Naive thymus-derived CD8-positive, alpha-beta T cell (primary cell): ENCODE measurements around the gene LTBP3. TPM values are rescaled to one million over a fixed set of nuclear protein-coding genes. Genes with fewer than 3 reads are reported as not detected.

Experiments
- ATAC-seq, 2 donors: fragments of 150-1000 bp; cut with Tn5 transposase in 1 of 2; sonication (Bioruptor Pico), chemical (Tn5 transposase) in 1 of 2; 1 replicate in 1 of 2; 2 replicates in 1 of 2; pipeline ENCODE4 v1.10.0; 2021; ENCODE audit warnings: mild to moderate bottlenecking in 2 of 2, moderate library complexity in 2 of 2
- POLR2A ChIA-PET: fragments of 350-600 bp; sonication (Branson Sonifier 250); formaldehyde crosslinking; loops from one replicate; lab custom pipeline; 2021; ENCODE audit warnings: antibody characterized with exemption; lab: Charles Lee
- DNase-seq, 10 donors: peaks; one replicate each; pipeline versions ENCODE4 v3.0.0 to v3.0.0-alpha.2; 2020 to 2022
- H3K27ac Mint-ChIP-seq, 10 donors: one replicate each; pipeline ENCODE4 v1.8.0; 2020 to 2022; ENCODE audit warnings: mild to moderate bottlenecking in 10 of 10, mixed read lengths in 10 of 10, moderate library complexity in 4 of 10, inconsistent platforms in 1 of 10
- H3K27me3 Mint-ChIP-seq, 5 donors: one replicate each; pipeline ENCODE4 v1.8.0; 2021 to 2022; ENCODE audit warnings: mixed read lengths in 5 of 5
- H3K36me3 Mint-ChIP-seq, 3 donors: one replicate each; pipeline ENCODE4 v1.8.0; 2020 to 2022; ENCODE audit warnings: mixed read lengths in 3 of 3, mild to moderate bottlenecking in 2 of 3, inconsistent platforms in 1 of 3
- H3K4me1 Mint-ChIP-seq, 4 donors: one replicate each; pipeline ENCODE4 v1.8.0; 2021 to 2022; ENCODE audit warnings: mixed read lengths in 4 of 4
- H3K4me3 Mint-ChIP-seq, 10 donors: one replicate each; pipeline ENCODE4 v1.8.0; 2020 to 2022; ENCODE audit warnings: mild to moderate bottlenecking in 10 of 10, mixed read lengths in 10 of 10, moderate library complexity in 6 of 10, inconsistent platforms in 1 of 10
- H3K9me3 Mint-ChIP-seq, 9 donors: one replicate each; pipeline ENCODE4 v1.8.0; 2020 to 2022; ENCODE audit warnings: mixed read lengths in 9 of 9, mild to moderate bottlenecking in 3 of 9, inconsistent platforms in 1 of 9, moderate library complexity in 1 of 9
- polyA plus RNA-seq, 3 donors: library from polyadenylated mRNA; unstranded; fragments of 300-500 nt; fragmentation: Illumina TruSeq; gene quantifications; one replicate each; pipeline ENCODE4 v1.2.3, GENCODE V29; 2021
- total RNA-seq, 8 experiments: library from RNA in 2 of 8; stranded (reverse) in 2 of 8; gene quantifications; one replicate each; pipeline ENCODE4 v1.2.3 and lab custom pipeline; 2021 to 2026

LTBP3 gene
- total and polyA plus RNA-seq, 5 experiments from 2014 or later = 7.3 to 261 (median 35.0) TPM

- no peaks in the 10 kb centered on the region for H3K27me3 Mint-ChIP-seq
- peaks cover 26 to 67% (median 54%) of the 10 kb centered on the region in 4 donors for H3K4me1 Mint-ChIP-seq
- no peaks in the 10 kb centered on the region for H3K9me3 Mint-ChIP-seq
- no peak for DNase-seq
- peak overlapping the region; percentile 81 to 99 (median 86) for H3K4me3 Mint-ChIP-seq
- peak overlapping the region; percentile 59 to 93 (median 84) for H3K27ac Mint-ChIP-seq
- POLR2A ChIA-PET = interaction anchor here (0.7 to 9.6 kb wide), 23 partner anchors 10 to 476 kb away, joined by 3 to 260 read pairs (median 5); partner anchors contain the start of genes DPF2, KAT5, LTBP3 and MALAT1
- H3K36me3 Mint-ChIP-seq = peaks cover 0 to 18% (median 0%) of the 10 kb centered on the region in 3 donors
- no peak for ATAC-seq
Measured at GRCh38 chr11:65576232-65576866, 18.2 kb upstream of the LTBP3 start.

GRCh38 chr11:65575568-65576231 is 17.5 kb upstream of the LTBP3 start, which contains the start of gene EHBP1L1:
TSS of gene EHBP1L1 (plus strand) at chr11:65576053. CDS start at chr11:65576303, 250 bp downstream.
- Mint-ChIP-seq H3K27ac (peak within 1 kb of the TSS; percentile 89 to 99 (median 97)), H3K9me3 (no peaks in the 10 kb centered on the region), H3K36me3 (peaks cover 0 to 13% (median 0%) of the 10 kb centered on the region in 3 donors), H3K4me3 (peak within 1 kb of the TSS; percentile 89 to 99 (median 93)), H3K27me3 (no peaks in the 10 kb centered on the region), H3K4me1 (peaks cover 30 to 73% (median 60%) of the 10 kb centered on the region in 4 donors)
- ATAC-seq = peak; percentile 41 to 45
- POLR2A ChIA-PET = interaction anchor here (0.5 to 9.6 kb wide), 27 partner anchors 10 to 1598 kb away, joined by 3 to 260 read pairs (median 5); partner anchors contain the start of genes DPF2, KAT5, LTBP3 and MALAT1
- DNase-seq = peak; percentile 65 to 90 (median 78)

GRCh38 chr11:65574811-65575567 is 16.8 kb upstream of the LTBP3 start:
- H3K36me3 Mint-ChIP-seq = peaks cover 0 to 10% (median 0%) of the 10 kb centered on the region in 3 donors
- H3K4me1 Mint-ChIP-seq = peaks cover 32 to 80% (median 64%) of the 10 kb centered on the region in 4 donors
- H3K4me3 Mint-ChIP-seq = peak overlapping the region; percentile 89 to 99 (median 93)
- ATAC-seq (peak; percentile 10), DNase-seq (peak in 3 of 10 donors; percentile 48 to 74 (median 68))
- no peaks in the 10 kb centered on the region for H3K9me3 Mint-ChIP-seq
- no peaks in the 10 kb centered on the region for H3K27me3 Mint-ChIP-seq
- POLR2A ChIA-PET = interaction anchor here (0.8 to 9.6 kb wide), 20 partner anchors 9 to 454 kb away, joined by 3 to 260 read pairs (median 6); partner anchors contain the start of genes DPF2, KAT5, MALAT1 and MAP3K11
- peak overlapping the region; percentile 89 to 99 (median 97) for H3K27ac Mint-ChIP-seq

GRCh38 chr11:65574109-65574810 is 16.1 kb upstream of the LTBP3 start:
- DNase-seq (peak; percentile 57 to 89 (median 82)), ATAC-seq (peak; percentile 23 to 25)
- Mint-ChIP-seq H3K4me1 (peaks cover 36 to 88% (median 66%) of the 10 kb centered on the region in 4 donors), H3K27ac (peak overlapping the region; percentile 89 to 99 (median 97)), H3K9me3 (no peaks in the 10 kb centered on the region), H3K27me3 (no peaks in the 10 kb centered on the region), H3K4me3 (peak overlapping the region; percentile 89 to 99 (median 93)), H3K36me3 (peaks cover 0 to 3% (median 0%) of the 10 kb centered on the region in 3 donors)
- POLR2A ChIA-PET = interaction anchor here (1.1 to 9.6 kb wide), 15 partner anchors 8 to 453 kb away, joined by 3 to 260 read pairs (median 13); partner anchors contain the start of genes LTBP3, MALAT1, MAP3K11 and PCNX3

GRCh38 chr11:65573391-65574079 is 15.4 kb upstream of the LTBP3 start:
- POLR2A ChIA-PET = interaction anchor here (0.6 to 9.6 kb wide), 13 partner anchors 12 to 297 kb away, joined by 3 to 260 read pairs (median 37); partner anchors contain the start of genes FRMD8, LTBP3, MALAT1 and MAP3K11
- Mint-ChIP-seq H3K4me3 (peak overlapping the region; percentile 87 to 99 (median 90)), H3K36me3 (peaks cover 0 to 2% (median 2%) of the 10 kb centered on the region in 3 donors), H3K9me3 (no peaks in the 10 kb centered on the region), H3K27ac (peak overlapping the region; percentile 87 to 96 (median 93)), H3K4me1 (peaks cover 41 to 88% (median 69%) of the 10 kb centered on the region in 4 donors), H3K27me3 (no peaks in the 10 kb centered on the region)
- no peak for DNase-seq
- no peak for ATAC-seq

- H3K4me3 Mint-ChIP-seq = peak within 1 kb of the TSS; percentile 89 to 99 (median 98)
- peaks cover 0 to 6% (median 2%) of the 10 kb centered on the region in 3 donors for H3K36me3 Mint-ChIP-seq
- DNase-seq (peak; percentile 74 to 94 (median 84)), ATAC-seq (peak; percentile 17 to 22)
- H3K9me3 Mint-ChIP-seq = no peaks in the 10 kb centered on the region
- peaks cover 41 to 85% (median 67%) of the 10 kb centered on the region in 4 donors for H3K4me1 Mint-ChIP-seq
- no peaks in the 10 kb centered on the region for H3K27me3 Mint-ChIP-seq
- H3K27ac Mint-ChIP-seq = peak within 1 kb of the TSS; percentile 89 to 100 (median 96)
- POLR2A ChIA-PET = interaction anchor here (0.5 to 9.6 kb wide), 17 partner anchors 11 to 761 kb away, joined by 3 to 260 read pairs (median 14); partner anchors contain the start of genes FRMD8, LTBP3, MALAT1 and MAP3K11
Measured at GRCh38 chr11:65572356-65573051, 14.3 kb upstream of the LTBP3 start, which contains the start of gene FAM89B. TSS of gene FAM89B (plus strand) at chr11:65572538. CDS start at chr11:65572670, 132 bp downstream.

- peak overlapping the region; percentile 84 to 100 (median 95) for H3K27ac Mint-ChIP-seq
- ATAC-seq (no peak), DNase-seq (no peak)
- POLR2A ChIA-PET = interaction anchor here (0.6 to 9.6 kb wide), 18 partner anchors 11 to 288 kb away, joined by 3 to 260 read pairs (median 13); partner anchors contain the start of genes FRMD8, LTBP3, MALAT1 and MAP3K11
- H3K9me3 Mint-ChIP-seq = no peaks in the 10 kb centered on the region
- H3K36me3 Mint-ChIP-seq = peaks cover 0 to 9% (median 5%) of the 10 kb centered on the region in 3 donors
- H3K4me1 Mint-ChIP-seq = peaks cover 41 to 83% (median 67%) of the 10 kb centered on the region in 4 donors
- H3K4me3 Mint-ChIP-seq = peak overlapping the region; percentile 89 to 99 (median 98)
- H3K27me3 Mint-ChIP-seq = no peaks in the 10 kb centered on the region
Measured at GRCh38 chr11:65571940-65572339, 13.8 kb upstream of the LTBP3 start.

- POLR2A ChIA-PET = interaction anchor here (0.6 to 9.6 kb wide), 17 partner anchors 10 to 288 kb away, joined by 3 to 260 read pairs (median 14); partner anchors contain the start of genes LTBP3, MALAT1, MAP3K11 and MUS81
- no peaks in the 10 kb centered on the region for H3K27me3 Mint-ChIP-seq
- no peak for DNase-seq
- H3K36me3 Mint-ChIP-seq = peaks cover 0 to 9% (median 5%) of the 10 kb centered on the region in 3 donors
- ATAC-seq = no peak
- H3K4me1 Mint-ChIP-seq = peaks cover 38 to 83% (median 67%) of the 10 kb centered on the region in 4 donors
- no peaks in the 10 kb centered on the region for H3K9me3 Mint-ChIP-seq
- H3K27ac Mint-ChIP-seq = peak overlapping the region in 9 of 10 donors; percentile 88 to 100 (median 96)
- H3K4me3 Mint-ChIP-seq = peak overlapping the region; percentile 89 to 99 (median 98)
Measured at GRCh38 chr11:65571420-65571819, 13.3 kb upstream of the LTBP3 start.

- Mint-ChIP-seq H3K27ac (peak within 1 kb of the TSS; percentile 94 to 100 (median 99)), H3K27me3 (no peaks in the 10 kb centered on the region)
Measured at GRCh38 chr11:65569973-65570918, 12.1 kb upstream of the LTBP3 start, which contains the start of gene ZNRD2. TSS of gene ZNRD2 (plus strand) at chr11:65570477. CDS start at chr11:65570492, 15 bp downstream.

More at GRCh38 chr11:65569973-65570918, 12.1 kb upstream of the LTBP3 start, which contains the start of gene ZNRD2:
- no peaks in the 10 kb centered on the region for H3K9me3 Mint-ChIP-seq
- peaks cover 0 to 9% (median 5%) of the 10 kb centered on the region in 3 donors for H3K36me3 Mint-ChIP-seq
- POLR2A ChIA-PET = interaction anchor here (0.6 to 9.6 kb wide), 24 partner anchors 9 to 701 kb away, joined by 3 to 260 read pairs (median 6); partner anchors contain the start of genes CFL1, LTBP3, MALAT1 and NEAT1
- peaks cover 38 to 88% (median 75%) of the 10 kb centered on the region in 4 donors for H3K4me1 Mint-ChIP-seq
- peak within 1 kb of the TSS; percentile 97 to 100 (median 99) for H3K4me3 Mint-ChIP-seq
- DNase-seq = peak; percentile 95 to 99 (median 98)
- ATAC-seq = peak; percentile 64 to 78
